ENCODE measurements around the gene KIFBP. TPM values are rescaled to one million over a fixed set of nuclear protein-coding genes. Genes with fewer than 3 reads are reported as not detected.
A peak's percentile ranks its signal among the peaks of the same experiment; 100 is the strongest.
"Not testable (repeated sequence)": the region's sequence is repeated elsewhere in the genome, so short reads cannot be mapped to it uniquely, and the experiment has no call there.

Gene KIFBP
- polyA plus RNA-seq, 4 donors: 30.4 to 36.7 (median 35.8) TPM

DNA sequence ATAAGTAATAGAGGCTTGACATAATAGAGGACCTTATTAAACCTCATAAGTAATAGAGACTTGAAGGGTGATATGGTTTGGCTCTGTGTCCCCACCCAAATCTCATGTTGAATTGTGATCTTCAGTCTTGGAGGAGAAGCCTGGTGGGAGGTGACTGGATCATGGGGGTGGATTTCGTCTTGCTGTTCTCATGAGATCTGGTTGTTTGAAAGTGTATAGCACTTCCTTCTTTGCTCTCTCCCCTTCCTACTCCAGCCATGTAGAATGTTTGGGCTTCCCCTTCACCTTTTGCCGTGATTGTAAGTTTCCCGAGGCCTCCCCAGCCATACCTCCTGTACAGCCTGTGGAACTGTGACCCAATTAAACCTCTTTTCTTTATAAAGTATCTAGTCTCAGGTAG, 8.6 kb downstream of the KIFBP start:
- no peak for DNase-seq (ENCODE audit: low read depth in 4 of 4, low spot score in 2 of 4)

DNA sequence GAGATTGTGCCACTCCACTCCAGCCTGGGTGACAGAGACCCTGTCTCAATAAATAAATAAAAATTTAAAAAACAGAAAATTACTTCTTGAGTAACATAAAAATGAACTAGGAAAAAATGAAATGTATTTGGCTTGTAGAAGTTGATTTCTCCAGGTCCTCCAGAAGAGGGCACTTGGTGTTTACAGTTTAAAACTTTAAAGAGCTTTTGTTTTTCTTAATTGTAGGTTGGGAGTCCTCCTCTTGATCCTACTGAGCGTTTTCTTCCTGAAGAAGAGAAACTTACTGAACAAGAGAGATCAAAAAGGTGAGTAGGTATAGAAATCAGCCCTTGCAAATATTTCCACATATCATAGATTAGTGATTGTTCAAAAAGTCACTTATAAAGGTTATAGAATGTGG, 16.2 kb downstream of the KIFBP start:
- peak in 1 of 4 donors; percentile 9 for DNase-seq (ENCODE audit: low read depth in 4 of 4, low spot score in 2 of 4)

DNA sequence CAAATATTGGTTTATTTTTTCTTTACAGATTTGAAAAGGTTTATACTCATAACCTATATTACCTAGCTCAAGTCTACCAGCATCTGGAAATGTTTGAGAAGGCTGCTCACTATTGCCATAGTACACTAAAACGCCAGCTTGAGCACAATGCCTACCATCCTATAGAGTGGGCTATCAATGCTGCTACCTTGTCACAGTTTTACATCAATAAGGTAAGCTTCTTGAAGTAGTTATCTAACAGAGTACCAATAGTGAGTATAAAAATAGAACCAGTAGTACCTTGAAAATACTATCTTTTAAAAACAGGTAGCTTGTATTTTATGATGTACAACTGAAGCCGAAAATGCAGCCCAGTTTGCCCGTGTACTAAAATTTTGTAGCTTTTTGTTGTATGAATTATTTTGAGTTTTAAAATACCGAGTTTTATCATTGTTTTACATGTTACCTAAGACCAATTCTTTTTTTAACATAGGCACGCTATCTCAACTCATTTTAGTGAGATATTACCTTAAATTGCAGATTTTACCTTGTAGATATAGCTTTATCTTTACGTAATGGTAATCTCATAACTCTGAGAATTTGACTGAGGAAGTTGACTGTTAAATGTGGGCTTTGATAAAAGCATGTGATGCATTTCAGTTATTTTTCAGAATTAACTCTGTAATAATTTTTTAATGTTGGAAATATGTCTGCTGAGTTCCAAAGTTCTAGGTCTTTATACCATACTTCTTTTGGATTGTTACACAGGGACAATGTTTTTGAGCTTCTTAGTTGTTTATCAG, 17.3 kb downstream of the KIFBP start:
- no peak for DNase-seq (ENCODE audit: low read depth in 4 of 4, low spot score in 2 of 4)

DNA sequence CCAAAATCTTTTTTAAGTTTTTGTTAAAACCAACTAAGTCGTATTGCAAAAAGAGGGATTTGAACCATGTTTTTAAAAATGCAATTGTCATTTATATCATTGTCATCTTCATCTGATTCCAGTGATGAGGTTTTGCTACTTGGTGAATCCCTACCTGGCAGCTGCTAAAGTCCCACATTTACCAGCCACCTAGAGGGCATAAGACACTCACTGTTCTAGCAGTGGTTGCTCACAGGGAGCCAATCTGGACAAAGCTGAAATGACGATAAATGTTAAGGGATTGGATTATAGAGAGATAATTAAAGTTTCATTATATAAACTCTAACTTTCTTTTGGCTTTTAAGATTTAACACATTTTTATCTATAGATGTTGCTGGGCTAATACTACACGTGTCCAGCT, 18.7 kb downstream of the KIFBP start:
- DNase-seq (ENCODE audit: low read depth in 4 of 4, low spot score in 2 of 4): no peak

DNA sequence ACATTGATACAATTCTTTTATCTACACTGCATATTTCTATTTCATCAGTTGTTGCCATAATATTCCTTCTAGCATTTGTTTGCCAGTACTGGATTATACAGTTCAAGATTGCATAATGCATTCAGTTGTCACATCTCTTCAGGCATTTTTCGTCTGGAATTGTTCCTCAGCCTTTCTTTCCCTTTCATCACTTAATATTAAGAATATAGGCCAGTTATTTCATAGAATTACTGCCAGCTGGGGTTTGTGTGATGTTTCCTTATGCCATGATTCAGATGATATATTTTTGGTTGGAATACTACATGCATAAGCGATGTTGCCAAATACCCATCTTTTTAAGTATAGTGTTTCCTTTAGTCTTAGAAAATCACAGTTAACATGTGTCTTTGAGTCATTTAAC, 20.8 kb downstream of the KIFBP start:
- DNase-seq (ENCODE audit: low read depth in 4 of 4, low spot score in 2 of 4): no peak

DNA sequence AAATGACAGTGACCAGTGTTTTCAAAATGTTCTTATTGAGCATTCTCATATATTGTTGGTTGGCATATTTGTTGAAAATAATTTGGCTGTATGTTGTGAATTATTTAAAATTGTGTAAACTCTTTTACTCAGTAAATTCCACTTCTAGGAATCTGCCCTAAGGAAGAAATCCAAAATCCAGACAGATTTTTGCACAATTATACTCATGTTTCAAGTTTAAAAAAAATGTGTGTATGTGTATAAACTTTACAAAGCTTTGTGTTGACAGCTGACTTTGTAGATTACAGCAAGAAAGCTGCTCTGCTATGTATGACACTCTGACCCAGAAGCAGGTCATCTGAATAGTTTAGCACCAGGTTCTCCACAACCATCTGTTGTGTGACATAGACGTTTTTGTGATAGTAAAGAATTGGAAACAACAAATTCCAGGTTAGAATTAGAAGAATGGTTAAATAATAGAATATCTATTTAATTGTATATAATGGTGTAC, 21.6 kb downstream of the KIFBP start:
- no peak for DNase-seq (ENCODE audit: low read depth in 4 of 4, low spot score in 2 of 4)

DNA sequence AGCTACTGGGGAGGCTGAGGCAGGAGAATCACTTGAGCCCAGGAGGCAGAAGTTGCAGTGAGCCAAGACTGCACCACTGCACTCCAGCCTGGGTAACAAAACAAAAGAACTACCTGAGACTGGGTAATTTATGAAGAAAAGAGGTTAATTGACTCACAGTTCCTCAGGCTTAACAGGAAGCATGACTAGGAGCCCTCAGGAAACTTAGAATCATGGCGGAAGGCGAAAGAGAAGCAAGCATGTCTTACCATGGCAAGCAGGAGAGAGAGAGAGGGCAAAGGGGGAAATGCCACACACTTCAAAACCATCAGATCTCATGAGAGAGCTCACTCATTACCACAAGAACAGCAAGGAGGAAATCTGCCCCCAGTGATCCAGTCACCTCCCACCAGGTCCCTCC, 24.2 kb downstream of the KIFBP start:
- DNase-seq (ENCODE audit: low read depth in 4 of 4, low spot score in 2 of 4): not testable (repeated sequence)

DNA sequence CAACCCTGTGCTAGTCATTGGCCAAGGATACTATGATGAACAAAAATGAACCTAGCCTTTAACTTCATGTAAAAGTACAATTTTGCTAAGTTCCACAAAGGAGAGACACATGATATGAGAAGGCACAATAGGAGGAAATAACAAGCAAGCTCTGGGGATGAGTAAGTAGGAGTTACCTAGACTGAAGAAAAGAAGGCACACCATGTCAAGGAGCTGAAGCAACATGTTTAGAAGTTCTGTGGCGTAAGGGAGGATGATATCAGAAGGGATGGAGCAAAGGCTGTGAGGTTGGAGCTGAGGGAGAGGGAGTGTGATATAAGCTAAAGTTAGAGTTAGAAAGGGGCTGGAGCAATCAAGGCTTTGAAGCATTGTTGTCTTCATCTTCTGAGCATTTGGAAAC, 25.6 kb downstream of the KIFBP start:
- no peak for DNase-seq (ENCODE audit: low read depth in 4 of 4, low spot score in 2 of 4)

DNA sequence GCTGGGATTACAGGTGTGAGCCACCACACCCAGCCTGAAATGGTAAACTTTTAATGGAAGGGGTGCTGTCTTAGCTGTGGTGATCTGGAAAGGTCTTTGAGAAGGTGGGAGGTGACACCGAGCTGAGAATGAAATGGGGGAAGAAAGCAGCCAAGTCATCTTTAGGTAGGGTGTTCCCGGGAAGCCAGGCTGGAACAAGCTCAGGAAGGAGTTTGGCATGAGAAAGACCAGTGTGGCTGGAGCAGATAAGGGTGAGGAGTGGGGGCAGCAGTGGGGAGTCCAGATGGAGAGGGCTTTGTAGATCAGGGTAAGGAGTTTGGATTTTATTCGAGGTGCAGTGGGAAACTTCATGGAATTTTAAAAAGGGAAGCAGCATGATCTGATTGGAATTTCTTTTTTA, 30.0 kb downstream of the KIFBP start:
- DNase-seq (ENCODE audit: low read depth in 4 of 4, low spot score in 2 of 4): no peak

DNA sequence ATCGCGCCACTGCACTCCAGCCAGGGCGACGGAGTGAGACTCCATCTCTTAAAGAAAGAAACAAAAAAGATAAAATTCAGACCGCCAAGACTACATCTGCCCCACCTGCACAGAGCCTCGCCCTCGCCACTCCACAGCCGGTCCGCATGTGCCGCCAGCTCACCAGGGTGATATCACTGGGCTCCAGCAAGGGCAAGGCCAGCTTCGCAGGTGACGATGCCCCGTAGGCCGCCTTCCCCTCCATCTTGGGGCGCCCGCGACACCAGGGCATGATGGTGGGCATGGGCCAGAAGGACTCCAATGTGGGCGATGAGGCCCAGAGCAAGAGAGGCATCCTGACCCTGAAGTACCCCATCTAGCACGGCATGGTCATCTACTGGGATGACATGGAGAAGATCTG, 34.0 kb downstream of the KIFBP start:
- DNase-seq (ENCODE audit: low read depth in 4 of 4, low spot score in 2 of 4): no peak

DNA sequence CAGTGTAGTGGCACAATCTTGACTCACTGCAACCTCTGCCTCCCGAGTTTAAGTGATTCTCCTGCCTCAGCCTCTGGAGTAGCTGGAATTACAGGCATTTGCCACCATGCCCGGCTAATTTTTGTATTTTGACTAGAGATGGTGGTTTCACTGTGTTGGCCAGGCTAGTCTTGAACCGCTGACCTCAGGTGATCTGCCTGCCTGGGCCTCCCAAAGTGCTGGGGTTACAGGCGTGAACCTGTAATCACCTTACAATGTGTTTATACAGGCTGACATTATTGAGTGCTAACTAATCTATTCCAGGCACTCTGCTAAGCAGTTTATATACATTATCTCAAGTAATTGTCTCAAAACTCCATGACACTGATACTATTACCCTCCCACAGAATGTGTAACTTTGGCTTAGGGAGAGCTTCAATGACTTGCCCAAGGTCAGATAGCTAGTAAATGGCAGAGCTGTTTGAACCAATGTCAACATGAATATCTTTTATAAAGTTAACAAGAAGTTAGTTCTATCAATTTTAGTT, 36.8 kb downstream of the KIFBP start:
- no peak for DNase-seq (ENCODE audit: low read depth in 4 of 4, low spot score in 2 of 4)

DNA sequence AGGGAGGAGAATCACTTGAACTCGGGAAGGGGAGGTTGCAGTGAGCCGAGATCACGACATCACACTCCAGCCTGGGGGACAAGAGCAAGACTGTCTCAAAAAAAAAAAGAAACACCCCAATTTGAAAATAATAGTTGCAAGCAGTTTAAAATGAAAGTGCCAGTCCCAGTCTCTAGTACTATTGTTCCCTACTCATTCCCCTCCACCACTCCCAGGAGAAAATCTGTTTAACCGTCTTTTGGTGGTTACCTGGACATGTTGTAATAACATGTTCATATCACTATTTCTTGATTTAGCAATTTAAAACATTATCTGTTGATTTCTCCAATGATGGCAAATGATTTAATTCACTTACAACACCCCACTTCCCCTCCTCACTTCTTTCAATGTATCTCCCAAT, 44.7 kb downstream of the KIFBP start:
- no peak for DNase-seq (ENCODE audit: low read depth in 4 of 4, low spot score in 2 of 4)

DNA sequence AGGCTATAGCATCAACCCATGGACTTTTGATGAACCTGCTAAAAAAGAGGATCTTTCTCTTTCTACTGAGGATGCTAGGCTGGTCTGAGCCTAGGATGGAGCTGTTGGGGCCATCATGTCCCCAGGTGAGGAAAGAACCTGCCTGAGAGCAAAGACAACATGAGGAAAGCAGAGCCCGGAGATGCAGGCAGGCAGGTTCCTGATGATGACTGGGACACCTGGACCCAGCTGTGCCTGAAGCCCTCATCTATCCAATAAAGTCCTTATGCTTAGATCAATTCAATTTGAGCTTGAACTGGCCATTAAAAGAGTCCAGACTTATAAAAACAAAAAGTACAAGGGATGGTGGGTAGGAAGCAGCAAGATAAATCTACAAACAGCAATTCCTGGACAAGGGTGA, 48.9 kb downstream of the KIFBP start:
- no peak for DNase-seq (ENCODE audit: low read depth in 4 of 4, low spot score in 2 of 4)

DNA sequence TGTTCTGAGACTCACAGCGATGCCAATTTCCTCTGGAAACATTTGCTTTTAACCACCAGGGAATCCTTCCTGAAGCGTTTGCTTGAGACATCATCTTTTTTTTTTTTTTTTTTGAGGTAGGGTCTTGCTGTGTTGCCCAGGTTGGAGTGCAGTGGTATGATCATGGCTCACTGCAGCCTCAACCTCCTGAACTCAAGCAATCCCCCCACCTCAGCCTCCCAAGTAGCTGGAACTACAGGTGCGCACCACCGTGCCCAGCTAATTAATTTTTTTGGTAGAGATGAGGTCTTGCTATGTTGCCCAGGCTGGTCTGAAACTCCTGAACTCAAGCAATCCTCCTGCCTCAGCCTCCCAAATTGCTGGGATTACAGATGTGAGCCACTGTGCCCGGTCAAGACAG, 52.3 kb downstream of the KIFBP start:
- DNase-seq (ENCODE audit: low read depth in 4 of 4, low spot score in 2 of 4): not testable (repeated sequence)

DNA sequence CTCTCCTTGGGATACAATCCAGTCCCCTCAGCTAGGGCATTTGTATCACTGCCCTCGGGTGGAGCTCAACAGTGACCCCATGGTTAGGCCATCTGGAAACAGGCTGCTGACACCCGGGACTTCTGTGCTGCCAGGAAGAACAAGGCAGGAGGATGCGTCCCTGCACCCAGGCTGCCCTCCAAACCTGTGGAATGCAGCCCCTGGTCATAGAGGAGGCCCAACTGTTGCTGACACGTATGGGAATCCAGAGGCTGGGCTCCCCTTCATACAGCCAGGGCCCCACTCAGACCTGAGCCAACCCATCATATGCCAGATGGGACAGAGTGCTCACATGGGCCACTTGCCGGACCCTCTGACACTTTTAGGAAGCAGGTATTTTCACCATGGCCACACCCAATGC, 53.8 kb downstream of the KIFBP start:
- no peak for DNase-seq (ENCODE audit: low read depth in 4 of 4, low spot score in 2 of 4)

DNA sequence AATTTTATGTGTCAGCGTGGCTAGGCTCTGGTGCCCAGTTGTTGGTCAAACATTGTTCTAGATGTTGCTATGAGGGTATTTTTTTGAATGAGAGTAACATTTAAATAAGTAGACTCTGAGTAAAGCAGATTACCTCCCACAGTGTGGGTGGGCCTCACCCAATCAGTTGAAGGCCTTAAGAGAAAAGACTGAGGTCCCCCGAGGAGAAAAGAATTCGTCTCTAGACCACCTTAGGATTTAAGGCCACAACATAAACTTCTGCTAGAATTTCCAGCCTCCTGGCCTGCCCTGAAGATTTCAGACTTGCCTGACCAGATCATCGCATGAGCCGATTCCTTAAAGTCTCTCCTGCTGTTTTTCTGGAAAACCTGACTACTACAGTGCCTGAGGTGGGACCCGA, 54.2 kb downstream of the KIFBP start:
- no peak for DNase-seq (ENCODE audit: low read depth in 4 of 4, low spot score in 2 of 4)

DNA sequence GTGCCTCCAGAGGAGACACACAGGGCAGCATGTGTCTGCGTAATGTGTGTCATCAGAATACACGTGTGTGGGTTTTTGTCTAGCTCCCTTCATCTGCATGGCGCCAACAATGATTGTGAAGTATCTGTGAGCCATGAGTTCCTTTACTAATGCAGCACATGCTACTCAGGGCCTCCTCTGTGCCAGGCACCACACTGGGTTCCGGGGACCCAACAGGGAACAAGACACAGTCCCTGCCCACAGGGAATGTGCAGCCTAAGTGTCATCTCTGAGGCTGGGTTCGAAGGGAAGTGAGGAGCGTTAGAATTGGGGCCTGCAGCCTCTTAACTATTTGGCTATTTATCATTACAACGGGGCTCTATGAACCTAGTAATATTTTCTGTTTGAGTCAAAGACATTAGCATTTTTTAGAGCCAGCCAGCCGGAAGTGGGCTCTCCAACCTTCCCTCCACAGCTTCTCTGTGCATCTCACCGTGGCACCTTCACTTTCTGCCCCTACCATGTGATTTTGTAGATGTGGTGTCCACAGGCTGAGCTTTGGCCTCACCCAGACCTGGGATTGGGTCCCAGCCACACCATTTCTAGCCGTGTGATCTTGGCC, 55.4 kb downstream of the KIFBP start:
- no peak for DNase-seq (ENCODE audit: low read depth in 4 of 4, low spot score in 2 of 4)

DNA sequence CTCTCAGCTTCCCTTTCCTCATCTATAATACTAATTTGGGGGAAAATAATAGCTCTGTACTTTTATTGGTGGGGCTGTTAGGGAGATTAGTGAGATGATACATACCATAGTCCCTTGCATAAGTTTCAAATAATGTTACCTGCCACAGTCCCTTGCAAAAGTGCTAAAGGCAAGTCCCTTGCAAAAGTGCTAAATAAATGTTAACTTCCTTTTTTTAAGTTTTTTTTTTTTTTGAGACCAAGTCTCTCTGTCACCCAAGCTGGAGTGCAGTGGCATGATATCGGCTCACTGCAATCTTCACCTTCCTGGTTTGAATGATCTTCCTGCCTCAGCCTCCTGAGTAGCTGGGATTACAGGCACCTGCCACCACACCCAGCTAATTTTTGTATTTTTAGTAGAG, 55.9 kb downstream of the KIFBP start:
- DNase-seq (ENCODE audit: low read depth in 4 of 4, low spot score in 2 of 4): no peak

DNA sequence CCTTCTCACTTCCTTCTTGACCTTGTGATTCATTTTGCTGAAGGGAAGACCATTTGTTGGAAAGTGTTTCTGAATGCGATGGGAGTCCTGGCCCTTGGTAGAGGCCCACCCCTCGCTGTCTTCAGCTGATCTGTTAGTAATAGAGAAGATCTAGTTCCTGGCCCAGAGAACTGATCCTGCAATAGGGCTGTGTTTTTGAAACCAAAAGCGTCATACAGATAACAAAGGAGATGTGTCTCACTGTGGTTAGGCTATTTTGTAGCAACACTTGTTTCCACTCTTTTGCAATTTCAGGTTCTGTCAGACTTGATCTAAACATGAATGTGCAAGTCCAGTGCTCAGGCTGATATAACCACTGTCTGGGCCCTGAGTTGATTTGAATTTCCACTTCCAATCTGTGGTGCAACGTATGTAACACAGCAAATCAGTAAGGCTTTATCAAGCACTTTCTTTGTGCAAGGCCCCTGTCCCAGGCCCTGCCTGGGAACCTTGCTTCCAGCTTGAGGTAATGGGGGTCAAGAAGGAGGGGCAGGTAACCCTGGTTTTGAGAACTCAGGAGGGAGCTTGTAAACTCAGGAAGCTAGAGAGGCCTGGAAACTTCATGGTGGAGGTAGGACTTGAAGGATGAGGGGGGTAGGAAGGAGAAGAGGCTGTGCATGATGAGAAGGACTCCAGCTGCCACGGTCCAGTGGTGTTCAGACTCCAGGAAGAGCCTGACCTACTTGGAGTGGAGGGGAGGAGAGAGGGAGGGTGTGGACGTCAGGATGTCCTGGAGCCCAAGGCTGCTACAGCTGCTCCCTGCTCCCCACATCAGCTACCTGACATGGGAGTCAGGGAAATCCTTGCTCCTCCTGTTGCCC, 57.1 kb downstream of the KIFBP start:
- no peak for DNase-seq (ENCODE audit: low read depth in 4 of 4, low spot score in 2 of 4)

DNA sequence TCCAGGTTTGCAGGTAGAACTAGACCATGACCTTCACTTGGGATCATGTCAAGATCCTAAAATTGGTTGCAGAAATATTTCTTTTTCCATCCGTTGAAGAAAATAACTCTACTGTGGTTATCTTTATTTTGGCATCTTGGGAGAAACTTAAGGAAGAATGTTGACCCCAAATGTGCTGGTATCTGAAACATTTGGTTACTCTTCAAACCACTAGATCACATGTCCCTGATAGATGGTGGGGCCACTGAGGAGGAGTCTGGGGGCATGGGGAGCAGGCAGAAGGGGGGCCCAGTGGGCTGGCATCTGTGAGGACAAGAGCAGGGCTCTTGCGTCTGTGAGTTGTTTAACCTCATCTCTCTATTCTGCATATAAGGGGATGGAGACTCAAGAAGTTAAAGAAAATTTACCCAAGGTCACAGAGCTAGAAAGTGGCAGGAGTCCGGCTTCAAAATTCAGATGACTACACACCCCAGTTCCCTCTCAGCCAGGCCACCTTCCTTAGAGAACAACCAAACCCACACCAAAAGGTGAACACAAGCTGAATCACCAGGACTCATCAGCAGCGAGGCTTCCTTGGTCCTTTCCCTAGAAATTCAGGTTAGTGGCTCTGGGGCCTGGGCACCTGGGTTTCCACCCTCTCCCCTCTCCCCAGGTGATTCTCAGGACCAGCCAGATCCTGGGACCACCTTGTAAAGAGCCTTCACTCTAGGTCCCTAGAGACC, 58.7 kb downstream of the KIFBP start:
- no peak for DNase-seq (ENCODE audit: low read depth in 4 of 4, low spot score in 2 of 4)

DNA sequence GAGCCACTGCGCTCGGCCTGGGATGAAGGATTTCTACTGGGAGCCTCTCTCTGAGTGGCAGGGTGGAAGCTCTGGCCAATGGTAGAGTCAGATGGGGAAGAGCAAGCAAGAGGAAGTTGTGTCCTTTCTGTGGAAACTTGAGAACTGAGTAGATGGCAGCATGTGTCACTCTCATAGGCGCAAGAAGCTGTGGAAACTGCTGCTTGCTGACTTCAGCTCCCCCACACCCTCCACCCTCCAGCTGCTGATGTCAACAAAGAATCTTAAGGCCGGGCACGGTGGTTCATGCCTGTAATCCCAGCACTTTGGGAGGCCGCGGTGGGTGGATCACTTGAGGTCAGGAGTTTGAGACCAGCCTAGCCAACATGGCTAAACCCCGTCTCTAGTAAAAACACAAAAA, 59.5 kb downstream of the KIFBP start:
- DNase-seq (ENCODE audit: low read depth in 4 of 4, low spot score in 2 of 4): no peak

Data from left renal cortex interstitium (tissue), 4 donors.